ENCODE results near the gene OSBPL9.

GRCh38 chr1:51621161-51621560 is 4.3 kb downstream of the OSBPL9 start:
- no peak for TF ChIP-seq CTCF (IDR thresholded peaks at IDR 0.05)
- no peak for TF ChIP-seq EP300 (IDR thresholded peaks at IDR 0.05)
- TF ChIP-seq POLR2AphosphoS5 (IDR thresholded peaks at IDR 0.05): no peak
- no peak for TF ChIP-seq POLR2A (IDR thresholded peaks at IDR 0.05)
